Mesothelial cell of epicardium (in vitro differentiated cells): Measurements from ENCODE around the gene ATXN10. TPM values are rescaled to one million over a fixed set of nuclear protein-coding genes. Genes with fewer than 3 reads are reported as not detected.

Experiments
- DNase-seq, 2 experiments: peaks; one replicate each; pipeline ENCODE4 v3.0.0; 2021; ENCODE audit warnings: low spot score in 2 of 2; ENCODE audit not compliant: unreplicated experiment in 2 of 2
- H3K27ac Mint-ChIP-seq: 2 replicates; pipeline ENCODE4 v1.8.0; 2021; ENCODE audit warnings: mixed read lengths
- H3K27me3 Mint-ChIP-seq: 2 replicates; pipeline ENCODE4 v1.8.0; 2021; ENCODE audit warnings: low read depth, mixed read lengths
- H3K36me3 Mint-ChIP-seq: 2 replicates; pipeline ENCODE4 v1.8.0; 2021; ENCODE audit warnings: mixed read lengths
- H3K4me1 Mint-ChIP-seq: 2 replicates; pipeline ENCODE4 v1.8.0; 2021; ENCODE audit warnings: mixed read lengths
- H3K4me3 Mint-ChIP-seq: 2 replicates; pipeline ENCODE4 v1.8.0; 2021; ENCODE audit warnings: mild to moderate bottlenecking, moderate library complexity, mixed read lengths
- H3K9me3 Mint-ChIP-seq: 2 replicates; pipeline ENCODE4 v1.8.0; 2021; ENCODE audit warnings: mixed read lengths
- CTCF ChIP-seq: fragments of 200-600 bp; sonication (generic); IDR thresholded peaks from one replicate; pipeline ENCODE4 v1.5.0; 2021; ENCODE audit warnings: antibody characterized with exemption; ENCODE audit not compliant: unreplicated experiment
- total RNA-seq: library from RNA; stranded (reverse); gene quantifications from 3 replicates; pipeline ENCODE4 v1.2.1, GENCODE V29; 2021

Gene ATXN10
- total RNA-seq, 1 donor from 2014 or later = 237 TPM

- peak in 1 of 2 experiments; percentile 53 for DNase-seq
- Mint-ChIP-seq H3K36me3 (peaks cover 6% of the 10 kb centered on the region), H3K9me3 (no peaks in the 10 kb centered on the region), H3K27ac (peak overlapping the region; percentile 95), H3K4me3 (peak overlapping the region; percentile 84), H3K27me3 (peaks cover 3% of the 10 kb centered on the region), H3K4me1 (peaks cover 32% of the 10 kb centered on the region)
- TF ChIP-seq CTCF = no peak
These were observed 452 bp upstream of the ATXN10 start for GRCh38 chr22:45670981-45671782.

- no peak for TF ChIP-seq CTCF
- H3K36me3 Mint-ChIP-seq = peaks cover 9% of the 10 kb centered on the region
- no peak for DNase-seq
- H3K4me1 Mint-ChIP-seq = peaks cover 36% of the 10 kb centered on the region
- H3K4me3 Mint-ChIP-seq = peak overlapping the region; percentile 85
- peak overlapping the region; percentile 92 for H3K27ac Mint-ChIP-seq
- H3K9me3 Mint-ChIP-seq = no peaks in the 10 kb centered on the region
- no peaks in the 10 kb centered on the region for H3K27me3 Mint-ChIP-seq
These were observed 1.2 kb downstream of the ATXN10 start for GRCh38 chr22:45672564-45673481.

- peaks cover 9% of the 10 kb centered on the region for H3K36me3 Mint-ChIP-seq
These were observed 2.0 kb downstream of the ATXN10 start for GRCh38 chr22:45673482-45674175.

GRCh38 chr22:45676024-45676423 lies 4.4 kb downstream of the ATXN10 start:
- Mint-ChIP-seq H3K4me1 (peaks cover 38% of the 10 kb centered on the region), H3K27ac (no peak overlapping the region), H3K4me3 (no peak overlapping the region)

More at GRCh38 chr22:45673482-45674175, 2.0 kb downstream of the ATXN10 start:
- Mint-ChIP-seq H3K9me3 (no peaks in the 10 kb centered on the region), H3K4me1 (peaks cover 37% of the 10 kb centered on the region), H3K27me3 (no peaks in the 10 kb centered on the region), H3K27ac (peak overlapping the region; percentile 64), H3K4me3 (peak overlapping the region; percentile 85)
- TF ChIP-seq CTCF = no peak
- DNase-seq = no peak

More at GRCh38 chr22:45676024-45676423, 4.4 kb downstream of the ATXN10 start:
- H3K9me3 Mint-ChIP-seq = no peaks in the 10 kb centered on the region
- peaks cover 9% of the 10 kb centered on the region for H3K36me3 Mint-ChIP-seq
- no peaks in the 10 kb centered on the region for H3K27me3 Mint-ChIP-seq
- no peak for TF ChIP-seq CTCF
- no peak for DNase-seq
